ENCODE data around the gene MAOB.
"Not testable (repeated sequence)": the region's sequence is repeated elsewhere in the genome, so short reads cannot be mapped to it uniquely, and the experiment has no call there.

The MAOB gene

DNA sequence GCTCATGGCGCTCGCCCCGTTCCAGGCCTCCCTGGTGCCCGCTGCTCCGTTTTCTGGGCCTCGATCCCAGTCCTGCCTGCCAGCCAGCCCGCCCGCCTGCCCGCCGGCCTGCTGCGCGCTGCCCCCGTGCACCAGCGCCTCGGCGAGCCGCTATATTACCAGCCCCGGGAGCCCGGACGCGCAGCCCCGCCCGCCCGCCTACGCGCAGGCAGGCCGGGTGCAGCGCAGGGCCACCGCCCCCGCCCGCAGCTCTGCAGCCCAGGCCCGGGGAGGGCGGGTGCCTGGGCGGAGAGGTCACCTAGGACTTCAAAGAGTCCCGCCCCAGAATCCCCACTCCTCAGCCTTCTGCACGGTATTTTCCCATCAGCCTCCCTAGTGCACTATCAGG, at the start of gene MAOB:
Gene MAOB (minus strand): TSS at position 157 of the 388 bp plus-strand sequence. CDS start 151 bp downstream, at position 6.
- peak; percentile 41 for DNase-seq (ENCODE audit: low read depth, low spot score)

DNA sequence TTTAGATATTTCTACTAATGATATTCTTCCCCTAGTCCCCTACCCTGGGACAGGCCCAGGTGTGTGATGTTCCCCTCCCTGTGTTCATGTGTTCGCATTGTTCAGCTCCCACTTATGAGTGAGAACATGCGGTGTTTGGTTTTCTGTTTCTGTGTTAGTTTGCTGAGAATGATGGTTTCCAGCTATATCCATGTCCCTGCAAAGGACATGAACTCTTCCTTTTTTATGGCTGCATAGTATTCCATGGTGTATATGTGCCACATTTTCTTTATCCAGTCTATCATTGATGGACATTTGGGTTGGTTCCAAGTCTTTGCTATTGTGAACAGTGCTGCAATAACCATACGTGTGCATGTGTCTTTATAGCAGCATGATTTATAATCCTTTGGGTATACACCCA, 39.8 kb upstream of the MAOB start:
- DNase-seq (ENCODE audit: low read depth, low spot score) = not testable (repeated sequence)

DNA sequence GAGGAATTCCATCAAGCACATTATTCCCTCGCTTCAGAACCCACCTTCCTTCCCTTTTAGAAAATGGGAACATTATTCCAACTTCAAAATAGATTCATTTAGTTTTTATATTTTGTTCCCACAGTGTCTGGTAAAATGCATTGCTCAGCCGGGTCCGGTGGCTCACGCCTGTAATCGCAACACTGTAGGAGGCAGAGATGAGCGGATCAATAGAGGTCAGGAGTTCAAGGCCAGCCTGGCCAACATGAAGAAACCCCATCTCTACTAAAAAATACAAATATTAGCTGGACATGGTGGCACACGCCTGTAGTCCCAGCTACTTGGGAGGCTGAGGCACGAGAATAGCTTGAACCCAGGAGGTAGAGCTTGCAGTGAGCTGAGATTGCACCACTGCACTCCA, 28.5 kb upstream of the MAOB start:
- DNase-seq (ENCODE audit: low read depth, low spot score) = not testable (repeated sequence)

DNA sequence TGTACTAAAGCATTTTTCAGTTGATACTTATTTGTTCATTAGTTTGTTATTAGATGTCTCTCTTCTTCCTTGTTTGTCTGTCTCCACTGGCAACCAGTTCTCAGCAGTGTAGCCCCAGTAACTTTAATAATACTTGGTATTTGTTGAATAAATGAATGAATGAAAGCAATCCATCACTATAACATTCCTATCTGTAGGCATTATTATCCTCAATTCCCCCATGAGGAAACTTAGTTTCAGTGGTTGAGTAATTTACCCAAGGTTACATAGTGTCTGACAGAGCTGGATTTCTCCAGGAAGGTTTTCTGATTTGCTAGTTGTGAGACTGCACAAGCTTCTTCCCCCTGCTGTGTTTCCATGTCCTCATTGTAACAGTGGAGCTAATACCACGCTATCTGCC, 27.8 kb upstream of the MAOB start:
- no peak for DNase-seq (ENCODE audit: low read depth, low spot score)

DNA sequence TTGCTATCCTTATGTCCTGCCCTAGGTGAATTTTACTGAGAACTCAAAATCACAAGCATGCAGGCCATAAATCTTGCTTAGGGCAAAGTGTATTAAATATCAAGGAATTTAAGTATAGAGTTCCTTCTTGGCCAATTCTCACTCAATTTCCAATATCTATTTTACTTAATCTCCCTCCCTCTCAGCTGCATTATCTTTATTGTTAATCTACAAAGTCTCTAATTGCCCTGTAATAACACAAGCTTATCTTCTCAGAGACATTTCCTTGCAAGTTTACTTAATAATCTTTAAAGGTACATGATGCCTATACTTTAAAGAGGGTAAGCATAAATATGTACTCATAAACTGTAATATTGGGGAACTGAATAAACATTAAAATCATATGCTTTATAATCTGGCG, 26.9 kb upstream of the MAOB start:
- no peak for DNase-seq (ENCODE audit: low read depth, low spot score)

DNA sequence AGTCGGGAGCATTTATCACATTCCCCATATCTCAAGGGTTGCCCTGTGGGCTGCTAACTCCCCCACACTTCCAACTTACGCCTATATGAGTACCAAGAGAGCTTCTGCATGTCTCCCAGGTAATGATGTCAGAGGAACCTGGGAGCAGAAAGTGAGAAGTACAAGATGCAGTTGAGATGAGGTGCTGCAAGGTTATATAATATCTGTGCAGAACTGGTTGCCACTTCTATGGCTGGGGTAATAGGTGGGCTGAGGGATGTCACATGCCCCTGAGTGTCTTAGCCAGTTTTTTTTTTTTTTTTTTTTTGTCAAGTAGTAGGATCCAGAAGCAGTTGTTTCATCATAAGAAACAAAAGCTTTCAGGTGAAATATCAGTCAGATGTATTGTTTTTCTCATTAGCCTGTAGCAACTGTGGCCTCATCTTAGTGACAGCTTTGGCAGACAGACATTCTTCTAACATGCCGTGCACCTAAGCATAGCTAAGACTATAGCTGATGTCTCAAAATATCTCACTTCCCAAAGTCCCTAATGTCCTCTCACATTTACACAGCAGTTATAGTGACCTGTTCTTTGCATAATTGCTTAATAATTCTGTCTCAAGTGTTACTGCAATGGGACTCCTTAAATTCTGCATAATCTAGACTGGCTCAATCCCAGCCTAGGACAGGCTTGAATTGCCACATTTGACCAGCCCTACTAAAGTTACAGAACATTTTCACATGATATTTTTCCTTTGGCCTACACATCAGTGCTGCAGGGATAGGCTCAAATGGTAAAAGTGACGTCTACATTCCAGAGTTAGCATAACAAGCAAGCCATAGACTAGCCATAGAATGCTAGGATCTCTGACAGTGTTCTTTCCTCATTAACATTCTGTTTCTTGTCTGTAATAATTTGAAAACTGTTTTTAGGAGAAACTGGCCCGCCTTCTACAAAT, 17.9 kb upstream of the MAOB start:
- no peak for DNase-seq (ENCODE audit: low read depth, low spot score)

DNA sequence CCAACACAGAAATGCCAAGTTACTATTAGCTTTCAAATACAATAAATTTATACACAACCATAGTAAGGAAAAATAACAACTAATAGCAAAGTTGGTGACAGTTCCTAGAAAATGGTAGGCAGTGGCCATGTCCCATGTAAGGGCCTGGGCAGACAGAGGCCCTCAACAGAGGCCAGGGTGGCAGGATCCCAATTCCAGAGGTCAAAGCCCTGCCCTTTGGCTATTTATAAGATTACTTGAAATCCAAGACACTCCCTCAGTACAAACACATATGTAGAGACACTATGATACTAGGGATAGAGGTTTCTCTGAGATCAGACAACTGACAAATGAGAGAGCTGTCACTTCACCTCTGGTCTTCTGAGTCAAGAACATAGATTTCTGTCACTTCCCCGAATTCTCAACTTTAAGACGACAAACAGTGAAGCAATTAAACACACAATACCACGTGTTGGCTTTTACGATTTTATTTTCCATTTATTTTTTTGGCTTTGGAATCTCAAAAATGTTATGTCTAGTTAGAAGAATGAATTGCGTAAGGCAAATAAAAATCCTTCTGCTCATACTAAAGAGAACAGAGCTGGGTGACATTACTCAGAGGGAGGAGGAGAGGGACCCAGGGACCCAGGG, 16.3 kb upstream of the MAOB start:
- no peak for DNase-seq (ENCODE audit: low read depth, low spot score)

DNA sequence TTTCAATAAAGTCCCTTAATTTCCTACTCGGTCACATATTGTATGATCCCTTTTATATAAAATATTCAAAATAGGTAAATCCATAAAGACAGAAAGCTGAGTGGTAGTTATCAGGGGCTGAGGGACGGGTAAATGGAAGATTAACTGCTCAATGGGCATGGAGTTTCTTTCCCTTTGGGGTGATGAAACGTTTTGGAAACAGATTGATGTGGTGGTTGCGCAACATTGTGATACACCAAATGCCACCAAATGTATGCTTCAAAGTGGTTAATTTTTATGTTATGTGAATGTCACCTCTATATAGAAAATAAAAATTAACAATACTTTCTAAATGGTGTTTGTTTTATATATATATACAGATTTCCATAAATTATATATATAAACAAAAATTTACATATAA, 15.0 kb upstream of the MAOB start:
- no peak for DNase-seq (ENCODE audit: low read depth, low spot score)

DNA sequence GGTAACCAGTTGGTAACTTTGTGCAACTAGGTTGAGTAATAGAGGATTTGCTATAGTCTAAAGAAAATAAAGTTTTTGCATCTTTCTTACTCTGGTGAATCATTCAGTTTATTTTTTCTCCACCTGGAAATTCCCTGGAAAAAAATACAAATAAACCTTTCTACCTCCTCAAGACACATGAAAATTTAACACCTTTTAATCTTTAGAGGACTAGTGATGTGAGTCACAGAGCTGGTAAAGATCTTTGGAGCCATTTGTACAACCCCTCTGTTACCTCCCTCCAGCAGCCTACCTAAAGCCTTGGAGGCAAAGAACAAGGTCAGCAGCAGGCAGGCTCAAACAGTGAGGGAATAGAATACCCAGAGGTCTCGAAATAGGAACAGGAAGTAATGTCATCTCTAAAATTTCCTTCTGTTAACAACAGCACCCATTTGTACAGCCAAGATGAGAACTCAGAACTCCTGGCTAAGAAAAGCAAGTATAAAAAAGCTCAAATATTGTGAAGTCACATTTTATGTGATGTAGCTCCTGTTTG, 10.2 kb upstream of the MAOB start:
- no peak for DNase-seq (ENCODE audit: low read depth, low spot score)

DNA sequence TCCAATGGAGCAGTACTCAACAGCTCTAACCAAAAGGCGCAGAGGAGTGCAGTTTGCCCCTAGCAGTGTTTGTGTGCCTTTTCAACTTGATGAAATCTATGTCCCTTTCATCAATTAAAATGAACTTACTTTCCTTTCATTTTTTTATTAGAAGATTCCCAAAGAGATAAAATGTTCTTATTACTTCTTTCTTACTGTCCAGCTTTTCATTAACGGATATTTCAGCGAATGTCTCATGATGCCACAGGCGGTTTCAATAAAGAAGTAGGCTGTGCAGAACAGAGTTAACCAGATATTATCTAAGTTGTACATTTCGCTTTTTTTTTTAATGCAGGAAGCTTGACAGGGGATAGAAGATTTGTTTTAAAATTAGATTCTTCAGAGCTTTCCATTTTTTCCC, 3.4 kb upstream of the MAOB start:
- no peak for DNase-seq (ENCODE audit: low read depth, low spot score)

DNA sequence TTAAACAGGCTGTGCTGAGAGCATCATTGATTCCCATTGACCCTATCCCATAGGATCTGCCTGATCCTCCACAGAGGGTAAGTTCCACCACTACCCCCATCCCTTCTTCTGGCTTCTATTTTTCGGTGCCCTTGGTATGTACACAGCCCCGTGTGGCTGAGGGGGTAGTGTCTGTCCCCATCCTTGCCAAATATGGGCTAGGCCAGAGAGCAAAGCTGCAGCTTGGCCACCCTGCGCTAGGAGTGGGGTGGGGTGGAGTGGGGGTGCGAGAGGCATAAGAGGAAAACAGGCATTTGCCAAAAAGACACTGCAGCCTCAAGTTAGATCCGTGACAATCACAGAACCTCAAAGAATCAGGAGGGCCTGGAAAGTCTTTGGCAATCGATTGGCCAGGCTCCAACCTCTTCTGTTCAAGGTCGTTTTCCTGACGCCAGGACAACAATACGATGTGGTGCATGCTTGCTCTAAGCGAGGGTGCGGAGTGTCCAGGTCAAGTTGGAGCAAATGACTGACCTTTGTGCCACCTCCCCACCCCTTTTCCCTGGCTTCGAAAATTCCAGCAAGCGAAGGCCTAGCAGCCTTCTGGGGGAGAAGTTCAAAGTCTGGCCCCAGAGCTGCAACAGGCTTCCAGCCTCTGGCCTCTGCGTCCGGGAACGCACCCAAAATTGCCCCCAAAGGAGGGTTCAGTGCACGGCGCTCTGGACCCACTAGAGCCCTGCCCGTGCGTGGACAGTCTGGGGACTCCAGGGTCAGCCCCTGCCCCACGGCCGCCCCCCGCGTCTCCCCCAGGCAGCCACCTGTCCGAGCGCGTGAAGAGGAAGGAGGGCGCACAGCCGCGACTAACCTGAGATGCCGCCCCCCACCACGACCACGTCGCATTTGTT, 598 bp downstream of the MAOB start:
- no peak for DNase-seq (ENCODE audit: low read depth, low spot score)

DNA sequence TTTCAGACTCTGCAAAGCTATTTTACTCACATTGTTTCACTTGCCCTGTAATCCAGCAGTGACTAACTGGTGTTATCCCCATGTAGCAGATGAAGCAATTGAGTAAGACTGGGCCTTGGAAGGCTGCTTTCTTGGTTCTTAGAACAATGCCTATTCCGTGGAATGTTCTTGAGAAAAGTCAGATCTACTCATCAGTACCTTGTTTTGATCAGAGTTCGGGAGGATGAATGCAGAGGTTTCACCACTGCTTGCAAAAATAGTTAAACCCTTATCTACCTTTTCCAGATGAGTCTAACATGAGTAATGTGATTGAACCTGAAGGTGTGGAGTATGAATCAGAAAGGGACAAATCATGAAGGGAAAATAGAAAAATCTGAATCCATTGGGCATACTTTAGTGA, 1.8 kb downstream of the MAOB start:
- DNase-seq (ENCODE audit: low read depth, low spot score) = no peak

DNA sequence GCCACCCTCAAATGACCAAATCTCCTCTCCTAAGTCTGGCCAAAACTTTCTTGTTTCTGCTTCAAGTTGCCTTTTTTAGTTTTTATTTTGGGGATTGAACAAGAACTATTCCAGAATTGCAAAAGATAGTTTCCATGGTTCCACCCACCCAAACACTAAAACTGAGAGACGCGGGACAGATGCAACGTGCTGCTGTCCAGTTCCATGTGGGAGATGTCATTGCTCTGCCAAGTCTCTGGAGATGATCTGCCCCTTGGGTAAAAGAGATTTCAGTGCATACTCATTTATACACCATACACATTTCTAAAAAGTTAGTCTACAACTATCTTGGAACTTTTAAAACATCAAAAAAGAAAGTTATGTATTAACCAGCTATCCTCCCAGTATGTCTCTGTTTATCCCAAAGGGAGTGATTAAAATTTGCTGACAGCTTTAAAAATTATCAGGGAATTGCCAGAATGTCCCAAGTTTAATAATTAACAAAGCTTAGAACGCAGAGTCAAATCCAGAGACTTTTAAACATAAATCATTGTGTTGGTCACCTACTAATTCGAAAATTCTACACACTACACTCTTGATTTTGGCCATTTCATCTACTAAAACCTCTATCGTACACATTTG, 3.2 kb downstream of the MAOB start:
- DNase-seq (ENCODE audit: low read depth, low spot score) = no peak

DNA sequence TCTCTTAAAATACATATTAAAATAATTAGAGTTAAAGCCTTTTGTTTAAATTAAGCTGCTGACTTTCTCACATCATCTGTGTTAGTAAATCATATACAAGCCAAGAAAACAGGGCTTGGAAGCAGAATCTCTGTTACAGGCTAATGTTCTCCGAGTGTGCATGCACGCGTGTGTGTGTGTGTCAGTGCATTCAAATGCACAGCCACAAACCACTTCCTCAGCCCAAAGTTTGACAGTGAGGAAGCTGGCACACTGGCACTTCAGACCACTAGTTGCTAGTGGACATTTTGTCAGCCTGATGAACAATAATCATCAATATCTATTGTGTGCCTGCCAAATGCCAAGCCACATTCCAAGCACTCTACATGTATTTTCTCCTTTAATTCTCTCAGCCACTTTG, 5.6 kb downstream of the MAOB start:
- DNase-seq (ENCODE audit: low read depth, low spot score) = no peak

DNA sequence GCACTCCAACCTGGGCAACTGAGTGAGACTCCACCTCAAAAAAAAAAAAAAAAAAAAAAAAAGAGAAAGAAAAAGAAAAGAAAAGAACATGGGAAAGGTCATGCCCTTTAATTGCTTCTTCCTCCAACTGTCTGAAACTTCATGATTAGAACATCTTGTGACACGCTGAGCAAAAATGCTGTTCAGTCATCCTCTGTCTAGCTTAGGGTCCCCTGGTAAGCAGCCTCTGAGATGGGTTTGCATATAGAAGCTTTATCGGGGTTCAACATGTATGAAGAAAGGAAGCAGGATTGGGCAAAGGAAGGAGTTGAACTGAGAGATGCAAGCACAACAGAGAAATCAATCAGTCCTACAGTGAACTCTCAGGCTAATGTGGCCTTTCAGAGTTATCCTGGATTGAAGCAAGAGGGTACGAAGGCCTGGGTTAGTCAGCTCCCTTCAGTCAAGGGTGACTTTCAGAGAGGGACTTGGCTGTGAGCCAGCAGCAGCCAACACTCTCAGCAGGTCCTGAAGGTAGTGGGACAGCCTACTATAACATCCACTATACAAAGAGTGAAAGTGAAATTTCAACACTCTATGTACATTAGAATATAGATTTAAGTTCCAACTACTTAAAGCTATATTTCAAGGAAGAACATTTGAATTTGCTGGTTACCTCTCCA, 11.4 kb downstream of the MAOB start:
- DNase-seq (ENCODE audit: low read depth, low spot score) = no peak

DNA sequence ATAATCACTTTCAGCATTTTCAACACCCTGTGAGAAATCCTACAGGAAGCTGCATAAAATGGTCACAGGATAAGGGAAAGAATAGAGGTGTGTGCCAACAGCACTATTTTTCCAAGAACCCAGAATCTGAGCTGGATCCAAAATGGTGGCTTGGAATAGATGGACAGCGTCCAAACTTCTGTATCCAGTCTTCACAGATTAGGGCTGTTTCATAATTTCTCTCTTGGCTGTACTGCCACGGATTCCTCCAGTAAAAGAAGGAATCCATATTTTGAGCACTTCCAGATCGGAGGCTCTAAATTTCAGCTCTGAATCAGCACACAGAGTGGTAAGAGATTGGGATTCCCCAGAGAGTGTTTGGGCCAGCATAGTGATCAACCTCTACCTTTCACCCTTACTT, 12.2 kb downstream of the MAOB start:
- DNase-seq (ENCODE audit: low read depth, low spot score) = no peak

DNA sequence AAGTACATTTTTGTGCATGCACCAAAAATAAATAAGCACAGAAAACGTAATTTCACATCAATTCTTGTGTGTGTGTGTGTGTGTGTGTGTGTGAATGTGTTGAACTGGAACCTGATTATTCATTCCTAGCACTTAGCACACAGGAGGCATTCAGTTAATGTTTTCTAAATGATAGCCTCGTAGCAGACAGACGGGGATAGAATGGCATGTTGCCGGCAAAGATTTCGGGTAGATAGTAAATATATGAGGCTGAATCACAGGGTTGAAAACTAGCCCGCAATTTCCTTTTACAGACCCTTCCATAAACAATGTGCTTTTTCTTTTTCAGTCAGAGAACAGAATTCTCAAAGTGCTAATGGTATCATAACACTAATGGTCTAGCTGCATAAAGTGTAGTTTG, 13.5 kb downstream of the MAOB start:
- no peak for DNase-seq (ENCODE audit: low read depth, low spot score)

DNA sequence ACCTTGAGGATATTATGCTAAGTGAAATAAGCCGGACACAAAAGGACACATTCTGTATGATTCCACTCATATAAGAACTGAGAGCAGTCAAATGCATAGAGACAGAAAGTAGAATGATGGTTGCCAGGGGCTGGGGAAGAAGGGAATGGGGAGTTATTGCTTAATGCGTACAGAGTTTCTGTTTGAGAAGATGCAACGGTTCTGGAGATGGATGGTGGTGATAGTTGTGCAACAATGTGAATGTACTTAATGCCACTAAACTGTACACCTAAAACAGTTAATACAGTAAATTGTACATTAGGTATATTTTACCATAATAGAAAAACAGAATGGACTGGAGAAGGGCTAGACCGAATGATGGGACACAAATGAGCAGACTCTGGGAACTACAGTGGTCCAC, 15.8 kb downstream of the MAOB start:
- DNase-seq (ENCODE audit: low read depth, low spot score) = no peak

DNA sequence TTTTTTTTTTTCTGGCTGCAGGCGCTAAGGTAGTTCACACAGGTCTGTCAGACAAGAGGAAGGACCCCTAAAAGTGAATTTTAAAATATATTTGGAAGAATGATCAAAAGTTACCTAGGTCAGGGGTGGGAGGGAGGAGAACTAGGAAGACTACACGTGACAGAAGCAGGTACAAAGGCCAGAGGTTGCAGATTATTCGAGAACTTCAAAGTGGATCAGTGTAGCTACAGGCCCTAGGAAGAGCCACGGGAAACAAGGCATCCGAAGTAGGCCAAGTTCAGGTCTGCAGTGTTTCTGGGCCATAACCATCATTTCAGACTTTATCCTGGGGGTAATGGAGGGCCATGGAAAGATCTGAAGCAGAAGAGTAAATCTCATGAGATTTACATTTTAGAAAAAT, 16.5 kb downstream of the MAOB start:
- DNase-seq (ENCODE audit: low read depth, low spot score) = no peak

DNA sequence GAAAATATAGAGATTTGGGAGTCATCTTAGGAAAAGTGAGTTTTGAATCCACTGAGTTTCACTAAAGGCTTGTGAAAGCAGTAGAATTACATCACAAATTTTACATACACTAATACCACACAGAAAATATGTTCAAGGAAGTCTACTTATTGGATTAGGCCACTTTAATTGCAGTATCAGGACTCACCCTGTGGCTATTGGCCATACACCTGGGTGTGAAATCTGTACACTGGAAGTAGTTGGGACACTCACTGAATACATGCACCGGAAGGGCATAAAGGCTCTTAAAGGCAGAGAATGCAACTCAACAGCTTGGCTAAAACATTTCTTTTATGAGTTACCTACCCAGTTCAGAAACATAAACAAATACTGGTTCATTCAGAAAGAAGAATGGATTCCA, 19.8 kb downstream of the MAOB start:
- no peak for DNase-seq (ENCODE audit: low read depth, low spot score)

DNA sequence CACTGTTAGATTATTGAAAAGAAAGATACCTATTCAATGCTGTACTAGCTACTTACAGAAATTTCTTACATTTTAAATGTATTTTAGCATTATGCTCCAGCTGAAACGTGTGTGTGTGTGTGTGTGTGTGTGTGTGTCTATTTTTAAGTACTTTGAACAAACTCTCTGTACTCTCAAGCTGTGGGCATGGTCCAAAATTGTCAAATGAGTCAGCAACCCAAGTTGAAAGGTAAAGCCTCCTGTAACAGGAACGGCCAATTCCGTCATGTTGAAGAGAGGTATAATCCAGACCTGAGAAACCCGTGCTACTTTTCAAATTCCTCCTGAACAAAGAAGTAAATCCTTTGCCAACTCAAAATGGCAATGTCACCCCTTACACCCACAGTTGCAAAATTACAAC, 20.5 kb downstream of the MAOB start:
- peak; percentile 41 for DNase-seq (ENCODE audit: low read depth, low spot score)

Measured in astrocyte of the hippocampus (primary cell).